ENCODE results near the gene SKAP2.

The SKAP2 gene

DNA sequence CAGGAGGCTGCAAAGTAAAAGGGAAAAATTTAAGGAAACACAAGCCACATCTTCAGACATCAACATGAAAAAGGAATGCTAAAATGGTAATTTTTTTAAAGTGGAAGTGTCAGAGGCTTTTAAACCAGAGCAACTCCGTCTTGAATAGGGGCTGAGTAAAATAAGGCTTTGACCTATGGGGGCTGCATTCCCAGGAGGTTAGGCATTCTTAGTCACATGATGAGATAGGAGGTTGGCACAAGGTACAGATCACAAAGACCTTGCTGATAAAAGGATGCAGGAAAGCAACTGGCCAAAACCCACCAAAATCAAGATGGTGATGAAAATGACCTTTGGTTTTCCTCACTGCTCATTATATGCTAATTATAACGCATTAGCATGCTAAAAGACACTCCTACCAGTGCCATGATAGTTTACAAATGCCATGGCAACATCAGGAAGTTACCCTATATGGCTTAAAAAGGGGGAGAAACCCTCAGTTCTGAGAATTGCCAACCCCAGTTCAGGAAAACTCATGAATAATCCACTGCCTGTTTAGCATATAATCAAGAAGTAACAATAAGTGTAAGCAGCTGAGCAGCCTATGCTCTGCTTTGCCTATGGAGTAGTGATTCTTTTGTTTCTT lies 128.3 kb downstream of the SKAP2 start:
- no peak for DNase-seq

DNA sequence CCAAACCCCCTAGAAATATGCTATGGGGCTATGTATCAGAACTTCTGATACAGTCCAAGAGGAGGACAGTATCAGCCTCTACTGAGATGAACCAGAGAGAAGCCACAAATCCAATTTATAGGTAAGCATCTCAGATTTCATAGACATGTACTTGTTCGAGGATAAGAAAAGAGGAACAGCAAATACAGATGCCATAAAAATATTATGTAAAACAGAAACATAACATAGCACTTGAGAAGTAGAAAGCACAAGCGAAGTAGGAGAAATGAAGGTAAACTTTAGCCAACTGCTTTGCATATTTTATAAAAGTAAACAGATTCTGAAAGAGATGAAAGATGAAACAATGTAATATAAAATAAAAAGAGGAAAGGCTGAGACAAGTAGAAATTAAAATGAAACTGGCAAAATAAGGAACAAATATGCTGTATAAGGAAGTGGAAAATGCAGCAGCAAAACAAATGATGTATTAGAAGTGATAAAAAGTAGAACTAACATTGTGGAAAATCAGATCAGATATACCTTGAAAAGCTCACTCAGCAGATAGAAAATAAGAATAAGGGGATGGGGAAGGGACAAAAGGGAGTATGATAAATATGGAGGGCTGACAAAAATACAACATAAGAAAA lies 135.1 kb downstream of the SKAP2 start:
- no peak for DNase-seq

DNA sequence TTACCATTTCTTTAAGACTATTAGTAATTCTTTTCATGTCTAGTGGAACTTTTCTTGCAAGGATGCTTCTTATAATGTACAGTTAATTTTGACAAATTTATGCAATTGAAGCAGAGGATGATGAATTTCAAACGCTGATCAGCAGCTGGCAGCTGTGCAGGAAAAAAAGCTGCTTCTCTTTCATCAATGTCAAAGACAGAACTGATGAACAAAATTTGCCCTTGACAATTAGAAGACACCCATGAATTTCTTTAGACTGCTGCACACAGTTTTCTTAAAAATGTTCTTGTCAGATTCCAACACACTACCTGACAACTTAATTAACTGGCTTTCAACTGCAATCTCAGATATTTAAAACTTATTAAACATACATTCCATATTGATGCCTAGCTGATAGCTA lies 138.3 kb downstream of the SKAP2 start:
- no peak for DNase-seq

GRCh38 chr7:26724795-26725194 lies 139.6 kb downstream of the SKAP2 start:
- DNase-seq = no peak

DNA sequence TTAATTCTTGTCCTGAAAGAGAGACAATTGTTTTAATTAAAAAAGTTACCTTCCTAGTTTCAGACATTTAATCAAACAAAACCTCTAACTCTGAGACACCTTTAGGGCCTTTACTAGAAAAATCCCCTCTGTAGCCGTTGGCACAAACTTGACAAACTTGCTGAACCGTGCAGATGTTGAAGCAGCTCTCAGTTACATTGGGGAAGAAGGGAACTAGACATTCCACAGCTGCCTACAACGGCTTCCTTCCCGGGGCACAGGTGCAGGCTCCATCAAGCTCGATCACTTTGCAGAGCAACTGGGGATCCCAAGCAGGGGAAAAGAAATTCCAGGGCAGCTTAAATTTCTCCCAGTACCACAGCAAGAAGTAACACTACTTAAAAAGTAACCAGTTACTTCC lies 141.3 kb downstream of the SKAP2 start:
- DNase-seq = no peak

GRCh38 chr7:26721450-26721849 lies 142.9 kb downstream of the SKAP2 start:
- no peak for DNase-seq

DNA sequence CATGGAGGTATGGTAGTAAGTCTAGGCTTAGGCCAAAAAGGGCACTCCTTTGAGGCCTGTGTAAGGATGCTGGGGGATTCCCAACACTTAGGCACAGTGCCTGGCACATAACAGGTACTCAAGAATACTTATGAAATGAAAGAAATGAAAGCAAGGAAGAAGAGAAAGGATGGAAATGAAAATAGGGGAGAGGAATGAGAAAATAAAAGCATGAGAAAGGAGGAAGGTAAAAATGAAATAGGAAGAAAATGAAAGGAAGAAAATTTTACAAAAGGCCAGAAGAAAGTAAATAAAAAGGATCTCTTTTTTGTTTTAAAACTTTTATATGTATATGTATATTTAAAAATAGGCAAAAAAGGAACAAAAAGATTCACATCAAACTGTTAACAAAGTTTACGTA lies 146.3 kb downstream of the SKAP2 start:
- DNase-seq = no peak

GRCh38 chr7:26714438-26714837 lies 150.0 kb downstream of the SKAP2 start:
- DNase-seq = no peak

GRCh38 chr7:26714006-26714405 lies 150.4 kb downstream of the SKAP2 start:
- DNase-seq = no peak

GRCh38 chr7:26709210-26709990 lies 155.0 kb downstream of the SKAP2 start:
- no peak for DNase-seq

DNA sequence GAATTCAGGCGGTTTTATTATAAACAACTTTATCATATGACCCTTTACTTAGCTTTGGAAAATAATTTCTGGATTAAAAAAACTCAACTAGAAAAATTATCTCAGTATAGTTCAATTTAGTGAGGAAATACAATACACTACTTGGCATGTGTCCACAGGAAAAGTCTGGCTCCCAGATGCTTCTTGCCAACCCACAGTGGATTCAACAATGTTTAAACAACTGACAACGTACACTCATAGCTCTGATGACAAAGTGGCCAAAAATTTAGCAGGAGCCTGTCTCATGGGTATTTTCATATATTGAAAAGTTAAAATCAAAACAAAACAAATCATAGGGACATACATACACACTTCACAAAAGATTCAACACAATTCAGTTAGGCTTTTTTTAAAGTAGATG lies 158.8 kb downstream of the SKAP2 start:
- DNase-seq = no peak

- no peak for DNase-seq
Observed at GRCh38 chr7:26704786-26705185, 159.6 kb downstream of the SKAP2 start.

DNA sequence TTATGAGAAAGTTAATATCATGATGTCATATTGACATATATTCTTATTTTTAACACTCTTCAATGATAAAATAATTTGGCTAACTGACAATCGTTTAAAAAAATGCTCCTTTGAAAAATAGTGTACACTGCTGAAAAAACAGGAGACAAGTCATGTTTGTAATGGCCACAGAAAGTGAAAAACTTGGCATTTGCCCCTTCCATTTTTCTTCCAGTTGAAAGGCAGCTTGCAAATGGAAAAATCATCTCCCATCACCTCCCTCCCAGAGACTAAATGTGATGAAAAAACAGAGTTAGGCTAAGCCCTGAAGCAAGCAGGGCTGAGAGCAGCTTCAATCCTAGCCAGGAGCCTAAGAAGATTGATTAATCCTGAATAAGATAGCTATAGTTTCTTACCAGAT lies 160.4 kb downstream of the SKAP2 start:
- DNase-seq = no peak

DNA sequence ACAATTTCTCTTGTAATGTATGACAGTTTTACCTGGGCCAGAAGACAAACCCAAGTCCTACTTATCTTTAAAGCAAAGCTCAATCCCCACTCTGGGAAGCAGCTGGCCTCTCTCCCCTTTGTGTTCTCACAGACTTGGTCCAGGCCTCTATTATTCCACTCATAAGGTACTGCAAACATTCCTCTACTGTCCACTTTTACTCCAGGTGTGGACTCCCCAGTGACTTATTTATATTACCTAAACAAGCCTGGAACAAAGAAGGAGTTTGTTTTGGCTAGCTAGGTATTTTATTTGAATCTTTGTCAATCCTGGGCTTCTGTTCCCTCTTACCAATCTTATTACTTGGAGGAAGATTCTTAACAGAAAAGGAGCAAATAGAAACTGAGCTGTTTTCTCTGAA lies 163.5 kb downstream of the SKAP2 start:
- no peak for DNase-seq

- DNase-seq = no peak
Observed at GRCh38 chr7:26700386-26700785, 164.0 kb downstream of the SKAP2 start.

- no peak for DNase-seq
Observed at GRCh38 chr7:26699766-26700165, 164.6 kb downstream of the SKAP2 start.

DNA sequence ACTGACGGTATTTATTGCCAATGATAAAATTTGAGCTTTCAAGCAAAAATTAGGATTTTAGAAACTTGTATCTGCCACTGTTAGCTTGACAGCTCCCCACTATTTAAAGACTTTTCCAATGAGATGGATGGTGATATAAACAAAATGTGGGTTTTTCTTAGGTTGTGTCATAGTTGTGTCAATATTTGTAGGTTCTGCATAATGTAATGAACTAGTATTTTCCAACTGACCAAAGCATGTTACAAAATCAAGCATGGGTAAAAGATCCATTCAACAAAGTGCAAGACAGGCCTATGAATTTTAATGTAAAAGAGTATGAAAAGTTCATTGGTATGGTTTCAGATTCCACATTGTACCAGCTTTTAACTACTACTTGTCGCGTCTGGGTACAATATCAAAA lies 165.6 kb downstream of the SKAP2 start:
- DNase-seq = no peak

- no peak for DNase-seq
Observed at GRCh38 chr7:26698194-26698593, 166.2 kb downstream of the SKAP2 start.

- no peak for DNase-seq
Observed at GRCh38 chr7:26696978-26697377, 167.4 kb downstream of the SKAP2 start.

- no peak for DNase-seq
Observed at GRCh38 chr7:26696161-26696560, 168.2 kb downstream of the SKAP2 start.

- no peak for DNase-seq
Observed at GRCh38 chr7:26694713-26695112, 169.7 kb downstream of the SKAP2 start.

DNA sequence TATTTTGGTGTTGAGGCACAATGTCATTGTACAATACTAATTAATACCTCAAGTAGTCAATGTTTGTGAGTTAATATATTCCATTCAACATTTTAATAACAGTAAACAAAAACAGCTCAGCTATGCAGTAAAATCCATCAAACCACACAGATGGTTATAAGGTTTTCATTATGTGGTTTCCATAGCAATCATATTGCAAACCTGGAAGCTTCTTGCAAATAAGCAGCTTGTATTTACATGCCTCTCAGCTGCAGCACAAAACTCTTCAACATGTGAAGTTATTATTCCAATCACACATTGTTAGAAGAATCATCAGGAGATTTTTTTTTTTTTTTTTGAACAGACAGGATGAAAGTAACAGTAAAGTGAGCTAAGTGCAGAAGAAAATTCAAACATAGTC lies 170.2 kb downstream of the SKAP2 start:
- DNase-seq = no peak

GRCh38 chr7:26691886-26692285 lies 172.5 kb downstream of the SKAP2 start:
- DNase-seq = no peak

DNA sequence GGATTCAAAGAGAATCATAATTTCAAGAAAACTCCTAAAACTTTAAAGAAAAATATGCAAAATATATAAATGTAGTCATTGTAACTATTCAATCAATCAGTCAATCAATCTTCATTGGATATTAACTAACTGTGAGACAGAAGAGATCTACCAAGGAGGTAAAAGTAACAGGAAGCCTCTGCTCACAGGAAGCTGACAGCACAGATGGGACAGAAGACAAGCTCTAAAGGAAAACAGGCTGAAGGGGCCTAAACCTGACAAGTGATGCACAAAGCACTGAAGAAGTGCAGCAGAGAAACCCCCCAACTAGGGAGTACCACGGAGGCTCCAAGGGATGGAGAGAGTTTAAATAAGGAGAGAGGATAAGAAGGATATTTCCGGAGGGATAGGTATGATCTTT lies 173.0 kb downstream of the SKAP2 start:
- no peak for DNase-seq
